IMR-90 (cell line): ENCODE data around the gene LRRC47.

Experiments used
- BHLHE40 ChIP-seq: fragments of 150-350 bp; IDR thresholded peaks from 2 replicates; pipeline ENCODE4 v1.6.1; 2016; ENCODE audit warnings: mild to moderate bottlenecking, low read depth, low read length
- CEBPB ChIP-seq: IDR thresholded peaks from 2 replicates; pipeline ENCODE4 v1.6.1; 2012; ENCODE audit warnings: low read depth, low read length, improper control_type of control experiment
- CHD1 ChIP-seq: IDR thresholded peaks from 2 replicates; pipeline ENCODE4 v1.6.1; 2012; ENCODE audit warnings: low read depth, low read length, improper control_type of control experiment
- ELK1 ChIP-seq: fragments of 150-350 bp; IDR thresholded peaks from 2 replicates; pipeline ENCODE4 v1.6.1; 2016; ENCODE audit warnings: low read depth, mild to moderate bottlenecking, low read length, moderate library complexity, borderline replicate concordance
- MAFK ChIP-seq: IDR thresholded peaks from 2 replicates; pipeline ENCODE4 v1.6.1; 2012; ENCODE audit warnings: low read depth, low read length, improper control_type of control experiment
- MXI1 ChIP-seq: IDR thresholded peaks from 2 replicates; pipeline ENCODE4 v1.6.1; 2012; ENCODE audit warnings: low read depth, mild to moderate bottlenecking, low read length, moderate library complexity, borderline replicate concordance
- NFE2L2 ChIP-seq: fragments of 150-350 bp; IDR thresholded peaks from 2 replicates; pipeline ENCODE4 v1.6.1; 2016; ENCODE audit warnings: low read depth, mild to moderate bottlenecking, low read length
- POLR2A ChIP-seq: IDR thresholded peaks from 2 replicates; pipeline ENCODE4 v1.6.1; 2012; ENCODE audit warnings: mild to moderate bottlenecking, low read depth, low read length
- RAD21 ChIP-seq: IDR thresholded peaks from 2 replicates; pipeline ENCODE4 v1.6.1; 2012; ENCODE audit warnings: low read length, improper control_type of control experiment
- RFX5 ChIP-seq: IDR thresholded peaks from 2 replicates; pipeline ENCODE4 v1.8.0; 2012; ENCODE audit warnings: low read depth, mild to moderate bottlenecking, low read length, moderate library complexity
- SMC3 ChIP-seq: fragments of 150-350 bp; IDR thresholded peaks from 2 replicates; pipeline ENCODE4 v1.6.1; 2016; ENCODE audit warnings: low read depth, mild to moderate bottlenecking, antibody characterized with exemption, low read length, moderate library complexity
- USF2 ChIP-seq: fragments of 150-350 bp; IDR thresholded peaks from 2 replicates; pipeline ENCODE4 v1.6.1; 2017; ENCODE audit warnings: mild to moderate bottlenecking, antibody characterized with exemption, low read length, low read depth
- TF ChIP-seq, protein P1 (sequence below): conservative IDR thresholded peaks from 2 replicates; pipeline ENCODE4 v1.5.1; 2012; ENCODE audit warnings: mild to moderate bottlenecking, low read depth, low read length, improper control_type of control experiment

- TF ChIP-seq POLR2A (no peak), RFX5 (no peak), CHD1 (no peak), USF2 (no peak), SMC3 (no peak), MAFK (no peak), CEBPB (no peak), MXI1 (no peak), NFE2L2 (no peak), BHLHE40 (no peak), RAD21 (no peak), ELK1 (no peak)
- TF ChIP-seq, protein P1, sequence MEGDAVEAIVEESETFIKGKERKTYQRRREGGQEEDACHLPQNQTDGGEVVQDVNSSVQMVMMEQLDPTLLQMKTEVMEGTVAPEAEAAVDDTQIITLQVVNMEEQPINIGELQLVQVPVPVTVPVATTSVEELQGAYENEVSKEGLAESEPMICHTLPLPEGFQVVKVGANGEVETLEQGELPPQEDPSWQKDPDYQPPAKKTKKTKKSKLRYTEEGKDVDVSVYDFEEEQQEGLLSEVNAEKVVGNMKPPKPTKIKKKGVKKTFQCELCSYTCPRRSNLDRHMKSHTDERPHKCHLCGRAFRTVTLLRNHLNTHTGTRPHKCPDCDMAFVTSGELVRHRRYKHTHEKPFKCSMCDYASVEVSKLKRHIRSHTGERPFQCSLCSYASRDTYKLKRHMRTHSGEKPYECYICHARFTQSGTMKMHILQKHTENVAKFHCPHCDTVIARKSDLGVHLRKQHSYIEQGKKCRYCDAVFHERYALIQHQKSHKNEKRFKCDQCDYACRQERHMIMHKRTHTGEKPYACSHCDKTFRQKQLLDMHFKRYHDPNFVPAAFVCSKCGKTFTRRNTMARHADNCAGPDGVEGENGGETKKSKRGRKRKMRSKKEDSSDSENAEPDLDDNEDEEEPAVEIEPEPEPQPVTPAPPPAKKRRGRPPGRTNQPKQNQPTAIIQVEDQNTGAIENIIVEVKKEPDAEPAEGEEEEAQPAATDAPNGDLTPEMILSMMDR, result no peak
These were observed 36.5 kb downstream of the LRRC47 start for GRCh38 chr1:3759796-3760195.
